ENCODE measurements around the gene KLHDC10. TPM values are rescaled to one million over a fixed set of nuclear protein-coding genes. Genes with fewer than 3 reads are reported as not detected.
"Not testable (repeated sequence)": the region's sequence is repeated elsewhere in the genome, so short reads cannot be mapped to it uniquely, and the experiment has no call there.

KLHDC10 gene
- total RNA-seq, 1 experiment from 2014 or later: 21.6 TPM

DNA sequence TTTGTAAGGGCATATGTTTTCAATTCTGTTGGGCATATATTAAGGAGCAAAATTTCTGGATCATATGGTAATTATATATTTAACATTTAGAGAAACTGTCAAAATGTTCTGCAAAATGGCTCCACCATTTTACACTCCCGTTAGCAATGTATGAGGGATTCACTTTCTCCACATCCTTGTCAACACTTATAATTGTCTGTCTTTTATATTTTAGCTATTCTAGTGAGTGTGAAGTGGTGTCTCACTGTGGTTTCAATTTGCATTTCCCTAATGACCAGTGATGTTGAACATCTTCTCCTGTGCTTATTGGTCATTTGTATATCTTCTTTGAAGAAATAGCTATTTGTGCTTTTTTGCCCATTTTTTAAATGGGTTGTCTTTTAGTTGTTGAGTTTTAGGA lies 8.1 kb upstream of the KLHDC10 start:
- H3K9me3 ChIP-seq (ENCODE audit: low read length): no peaks in the 10 kb centered on the region
- H3K79me2 ChIP-seq (ENCODE audit: low read length): no peaks in the 10 kb centered on the region
- H4K20me1 ChIP-seq (ENCODE audit: low read length): no peaks in the 10 kb centered on the region
- no peak overlapping the region for H3K4me2 ChIP-seq (ENCODE audit: low read length)
- H3K4me3 ChIP-seq (ENCODE audit: low read length): no peak overlapping the region
- ChIA-PET CTCF (interaction anchor here (1.1 to 1.3 kb wide), 2 partner anchors 660 to 696 kb away, joined by 4 read pairs; no protein-coding TSS in a partner anchor), POLR2A (ENCODE audit: unreplicated experiment) (no interaction called here)
- DNase-seq (no peak), ATAC-seq (no peak)
- BruUV-seq (replicated peaks): no TSS peak
- H2AFZ ChIP-seq (ENCODE audit: low read length): no peak overlapping the region
- TF ChIP-seq EZH2 (IDR thresholded peaks at IDR 0.05; ENCODE audit: low read length, unreplicated experiment) (no peak), EZH2phosphoT487 (IDR thresholded peaks at IDR 0.05; ENCODE audit: borderline replicate concordance, low read length) (no peak)
- TF ChIP-seq, protein P1, sequence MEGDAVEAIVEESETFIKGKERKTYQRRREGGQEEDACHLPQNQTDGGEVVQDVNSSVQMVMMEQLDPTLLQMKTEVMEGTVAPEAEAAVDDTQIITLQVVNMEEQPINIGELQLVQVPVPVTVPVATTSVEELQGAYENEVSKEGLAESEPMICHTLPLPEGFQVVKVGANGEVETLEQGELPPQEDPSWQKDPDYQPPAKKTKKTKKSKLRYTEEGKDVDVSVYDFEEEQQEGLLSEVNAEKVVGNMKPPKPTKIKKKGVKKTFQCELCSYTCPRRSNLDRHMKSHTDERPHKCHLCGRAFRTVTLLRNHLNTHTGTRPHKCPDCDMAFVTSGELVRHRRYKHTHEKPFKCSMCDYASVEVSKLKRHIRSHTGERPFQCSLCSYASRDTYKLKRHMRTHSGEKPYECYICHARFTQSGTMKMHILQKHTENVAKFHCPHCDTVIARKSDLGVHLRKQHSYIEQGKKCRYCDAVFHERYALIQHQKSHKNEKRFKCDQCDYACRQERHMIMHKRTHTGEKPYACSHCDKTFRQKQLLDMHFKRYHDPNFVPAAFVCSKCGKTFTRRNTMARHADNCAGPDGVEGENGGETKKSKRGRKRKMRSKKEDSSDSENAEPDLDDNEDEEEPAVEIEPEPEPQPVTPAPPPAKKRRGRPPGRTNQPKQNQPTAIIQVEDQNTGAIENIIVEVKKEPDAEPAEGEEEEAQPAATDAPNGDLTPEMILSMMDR (conservative IDR thresholded peaks at IDR 0.05; ENCODE audit: low read depth, low read length): no peak
- intact Hi-C loops (cut with micrococcal nuclease): no loop called here
- no peaks in the 10 kb centered on the region for H3K4me1 ChIP-seq (ENCODE audit: insufficient read depth, low read length)
- H3K27ac ChIP-seq (ENCODE audit: low read length): no peak overlapping the region
- H3K36me3 ChIP-seq (ENCODE audit: low read depth, low read length): no peaks in the 10 kb centered on the region
- no peaks in the 10 kb centered on the region for H3K27me3 ChIP-seq (ENCODE audit: low read length)
- H3F3A ChIP-seq (ENCODE audit: low read length, unreplicated experiment): no peaks in the 10 kb centered on the region
- no peak overlapping the region for H3K9ac ChIP-seq (ENCODE audit: low read length)
- H3K9me2 ChIP-seq (replicated peaks; ENCODE audit: low read length): no peaks in the 10 kb centered on the region

DNA sequence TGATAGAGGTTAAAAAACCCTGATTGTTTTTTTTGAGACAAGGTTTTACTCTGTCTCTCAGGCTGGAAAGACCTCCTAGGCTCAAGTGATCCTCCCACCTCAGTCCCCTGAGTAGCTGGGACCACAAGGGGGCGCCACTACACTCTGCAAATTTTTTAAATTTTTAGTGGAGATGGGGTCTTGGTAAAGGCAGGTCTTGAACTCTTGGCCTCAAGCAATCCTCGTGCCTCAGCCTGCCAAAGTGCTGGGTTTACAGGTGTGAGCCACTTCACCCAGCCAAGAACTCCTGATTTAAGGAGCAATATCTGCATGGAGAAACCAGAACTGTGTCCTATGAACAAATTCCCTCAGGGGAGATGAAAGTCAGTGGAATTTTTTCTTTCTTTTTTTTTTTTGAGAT lies 7.3 kb upstream of the KLHDC10 start:
- POLR2A ChIA-PET (ENCODE audit: unreplicated experiment): interaction anchor here (0.7 kb wide), 1 partner anchor 21 kb away, joined by 5 read pairs; no protein-coding TSS in a partner anchor
- CTCF ChIA-PET: interaction anchor here (1.1 to 1.3 kb wide), 2 partner anchors 659 to 695 kb away, joined by 4 read pairs; no protein-coding TSS in a partner anchor
- H3K79me2 ChIP-seq (ENCODE audit: low read length): no peaks in the 10 kb centered on the region
- no peaks in the 10 kb centered on the region for H4K20me1 ChIP-seq (ENCODE audit: low read length)
- no TSS peak for BruUV-seq (replicated peaks)
- no peaks in the 10 kb centered on the region for H3K27me3 ChIP-seq (ENCODE audit: low read length)
- no peak overlapping the region for H3K4me2 ChIP-seq (ENCODE audit: low read length)
- no peak overlapping the region for H3K4me3 ChIP-seq (ENCODE audit: low read length)
- H3K9me3 ChIP-seq (ENCODE audit: low read length): no peaks in the 10 kb centered on the region
- no peaks in the 10 kb centered on the region for H3F3A ChIP-seq (ENCODE audit: low read length, unreplicated experiment)
- H3K9me2 ChIP-seq (replicated peaks; ENCODE audit: low read length): no peaks in the 10 kb centered on the region
- intact Hi-C loops (cut with micrococcal nuclease): no loop called here
- TF ChIP-seq, protein P1 (conservative IDR thresholded peaks at IDR 0.05; ENCODE audit: low read depth, low read length): peak; percentile 81
- no peak for TF ChIP-seq EZH2 (IDR thresholded peaks at IDR 0.05; ENCODE audit: low read length, unreplicated experiment)
- no peaks in the 10 kb centered on the region for H3K4me1 ChIP-seq (ENCODE audit: insufficient read depth, low read length)
- ATAC-seq (peak; percentile 57), DNase-seq (peak; percentile 73)
- H2AFZ ChIP-seq (ENCODE audit: low read length): no peak overlapping the region
- no peak overlapping the region for H3K9ac ChIP-seq (ENCODE audit: low read length)
- H3K36me3 ChIP-seq (ENCODE audit: low read depth, low read length): no peaks in the 10 kb centered on the region
- no peak overlapping the region for H3K27ac ChIP-seq (ENCODE audit: low read length)

DNA sequence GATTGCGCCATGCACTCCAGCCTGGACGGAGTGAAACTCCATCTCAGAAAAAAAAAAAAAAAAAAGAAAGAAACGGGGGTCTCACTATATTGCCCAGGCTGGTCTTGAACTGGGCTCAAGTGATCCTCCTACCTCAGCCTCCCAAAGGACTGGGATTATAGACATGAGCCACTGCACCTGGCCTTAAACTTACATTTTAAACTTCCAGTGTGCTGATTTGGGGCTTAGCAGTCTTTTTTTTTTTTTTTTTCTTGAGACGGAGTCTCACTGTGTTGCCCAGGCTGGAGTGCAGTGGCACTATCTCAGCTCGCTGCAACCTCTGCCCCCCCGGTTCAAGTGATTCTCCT lies 5.8 kb upstream of the KLHDC10 start:
- H3K79me2 ChIP-seq (ENCODE audit: low read length); H3K9me2 ChIP-seq (replicated peaks; ENCODE audit: low read length); CTCF ChIA-PET; H2AFZ ChIP-seq (ENCODE audit: low read length); H3K27ac ChIP-seq (ENCODE audit: low read length); H3K9ac ChIP-seq (ENCODE audit: low read length); H3K27me3 ChIP-seq (ENCODE audit: low read length); BruUV-seq (replicated peaks); POLR2A ChIA-PET (ENCODE audit: unreplicated experiment); H3K4me1 ChIP-seq (ENCODE audit: insufficient read depth, low read length); ATAC-seq; intact Hi-C loops (cut with micrococcal nuclease); H3F3A ChIP-seq (ENCODE audit: low read length, unreplicated experiment); H3K4me3 ChIP-seq (ENCODE audit: low read length); H3K9me3 ChIP-seq (ENCODE audit: low read length); H3K4me2 ChIP-seq (ENCODE audit: low read length); DNase-seq; H4K20me1 ChIP-seq (ENCODE audit: low read length); H3K36me3 ChIP-seq (ENCODE audit: low read depth, low read length): not testable (repeated sequence)
